K562 (cell line): ENCODE results near the gene OR2V1. TPM values are rescaled to one million over a fixed set of nuclear protein-coding genes. Genes with fewer than 3 reads are reported as not detected.

ENCODE experiments used
- BRCA1 ChIP-seq, 2 experiments: fragments of 450-650 bp in 1 of 2; sonication (generic) in 1 of 2; formaldehyde crosslinking in 1 of 2; IDR thresholded peaks; 2 replicates each; pipeline versions ENCODE4 v1.5.0 to v1.6.1; 2017 to 2020; ENCODE audit warnings: mild to moderate bottlenecking in 1 of 2, missing genetic modification reagents in 1 of 2
- CBX5 ChIP-seq: IDR thresholded peaks from 2 replicates; pipeline ENCODE4 v1.6.1; 2014; ENCODE audit warnings: low read depth, borderline replicate concordance
- CEBPB ChIP-seq: fragments of 450-650 bp; IDR thresholded peaks from 2 replicates; pipeline ENCODE4 v1.6.1; 2016; ENCODE audit warnings: missing genetic modification characterization, missing compliant biosample characterization
- ERF ChIP-seq: fragments of 450-650 bp; formaldehyde crosslinking; IDR thresholded peaks from 2 replicates; pipeline ENCODE4 v1.4.0; 2020; ENCODE audit warnings: mild to moderate bottlenecking, mixed read lengths
- GTF2A2 ChIP-seq: IDR thresholded peaks from 2 replicates; pipeline ENCODE4 v1.6.1; 2016; ENCODE audit warnings: mild to moderate bottlenecking, missing genetic modification characterization, missing compliant biosample characterization
- KDM1A ChIP-seq, 2 experiments: fragments of 450-650 bp; IDR thresholded peaks; 2 replicates each; pipeline ENCODE4 v1.6.1; 2016; ENCODE audit warnings: mild to moderate bottlenecking in 2 of 2
- KHSRP ChIP-seq: fragments of 450-650 bp; IDR thresholded peaks from 2 replicates; pipeline ENCODE4 v1.6.1; 2017
- KLF16 ChIP-seq: IDR thresholded peaks from 2 replicates; pipeline ENCODE4 v1.6.1; 2016; ENCODE audit warnings: antibody characterized with exemption
- MCM7 ChIP-seq, 2 experiments: fragments of 450-650 bp; IDR thresholded peaks; 2 replicates each; pipeline ENCODE4 v1.6.1; 2016 to 2018
- SOX6 ChIP-seq: fragments of 450-650 bp; IDR thresholded peaks from 2 replicates; pipeline ENCODE4 v1.6.1; 2014; ENCODE audit warnings: mild to moderate bottlenecking
- SUPT5H ChIP-seq: fragments of 450-650 bp; IDR thresholded peaks from 2 replicates; pipeline ENCODE4 v1.6.1; 2016
- polyA plus RNA-seq, 8 experiments: library from polyadenylated mRNA; depleted of rRNA in 4 of 8; stranded (reverse) in 5 of 8; unstranded in 3 of 8; fragments of >200 nt; fragmentation: Nextera tagmentation in 2 of 8; fragmentation: Illumina TruSeq in 1 of 8; extraction: Ambion mirVana in 2 of 8; extraction: Trizol in 1 of 8; gene quantifications; 2 replicates each; pipeline versions ENCODE4 v1.2.1 to v1.2.3, GENCODE V29; 2011 to 2014; ENCODE audit warnings: inconsistent platforms in 1 of 8, missing spikeins in 1 of 8
- total RNA-seq, 7 experiments: library from RNA; depleted of rRNA in 6 of 7; stranded (reverse); fragments of >200 nt in 6 of 7; fragmentation: Illumina TruSeq in 2 of 7; extraction: Trizol in 2 of 7; gene quantifications; 2 replicates each; pipeline versions ENCODE4 v1.2.1 to v1.2.3, GENCODE V29; 2011 to 2021; ENCODE audit warnings: low replicate concordance in 1 of 7
- TF ChIP-seq, protein P1 (sequence below): sonication (generic); formaldehyde crosslinking; IDR thresholded peaks from 2 replicates; pipeline ENCODE4 v1.4.0; 2020; ENCODE audit warnings: mild to moderate bottlenecking, missing genetic modification reagents
- TF ChIP-seq, protein P2 (sequence below), 2 experiments: fragments of 450-650 bp; IDR thresholded peaks; 2 replicates each; pipeline ENCODE4 v1.6.1; 2018; ENCODE audit warnings: mild to moderate bottlenecking in 2 of 2, low read depth in 1 of 2; ENCODE audit not compliant: partially characterized antibody in 2 of 2
- TF ChIP-seq, protein P3 (sequence below), 2 experiments: fragments of 150-350 bp in 1 of 2; IDR thresholded peaks; 2 replicates each; pipeline ENCODE4 v1.6.1; 2012 to 2016; ENCODE audit warnings: low read depth in 2 of 2, low read length in 2 of 2, mild to moderate bottlenecking in 1 of 2, moderate library complexity in 1 of 2
- TF ChIP-seq, protein P4 (sequence below): fragments of 250-450 bp; sonication (Bioruptor Pico); IDR thresholded peaks from 2 replicates; pipeline ENCODE4 v1.9.0; 2021; ENCODE audit warnings: mild to moderate bottlenecking, inconsistent platforms
- TF ChIP-seq, protein P5 (sequence below), 2 experiments: fragments of 450-650 bp in 1 of 2; sonication (generic) in 1 of 2; formaldehyde crosslinking; conservative IDR thresholded peaks; 2 replicates each; pipeline versions ENCODE4 v1.4.0 to v1.8.1; 2020 to 2022; ENCODE audit warnings: mild to moderate bottlenecking in 1 of 2, missing genetic modification reagents in 1 of 2

Gene OR2V1
- total and polyA plus RNA-seq, 9 of the 15 experiments (the other 6 are each of a cell fraction or from before 2014, with no cell fraction given): 0.04 to 0.28 (median 0.15) TPM; not detected in 5

DNA sequence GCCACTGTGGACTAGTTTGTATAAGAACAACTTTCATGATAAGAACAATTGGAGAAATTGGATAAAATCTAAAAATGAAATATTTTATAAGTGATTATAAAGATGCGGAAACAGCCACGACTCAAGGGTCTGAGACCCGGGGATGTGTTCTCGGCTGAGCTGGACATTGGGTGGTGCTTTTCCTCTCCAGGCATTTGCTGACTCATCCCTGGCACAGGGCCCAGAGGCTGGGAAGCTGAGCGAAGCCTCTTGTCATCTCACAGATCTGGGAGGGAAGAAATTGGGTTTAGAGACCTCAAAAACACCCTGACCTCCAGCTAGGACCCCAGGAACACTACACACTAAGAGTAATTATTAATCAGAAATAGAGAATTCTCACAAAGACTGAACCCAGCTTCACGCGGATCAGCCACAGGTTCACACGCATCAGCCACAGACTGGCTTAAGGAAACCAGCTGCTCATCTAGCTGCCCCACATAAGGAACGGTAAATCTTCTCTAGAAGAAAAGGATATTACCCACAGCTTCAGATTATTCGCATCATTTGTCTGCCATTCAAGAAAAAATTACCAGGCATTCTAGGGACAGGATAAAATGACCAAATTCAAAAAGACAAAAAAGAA is 2.8 kb upstream of the OR2V1 start (continued):
- no peak for TF ChIP-seq ERF (CRISPR knock-in tag)
- no peak for TF ChIP-seq SUPT5H
- peak; percentile 83; the same call in 1 of the 2 replicates for TF ChIP-seq CBX5
- TF ChIP-seq KHSRP: no peak
- no peak for TF ChIP-seq KLF16
- 0 out of 2 replicates have a peak, but pooled peaks have one; percentile 9 for TF ChIP-seq SOX6
- TF ChIP-seq, protein P1, sequence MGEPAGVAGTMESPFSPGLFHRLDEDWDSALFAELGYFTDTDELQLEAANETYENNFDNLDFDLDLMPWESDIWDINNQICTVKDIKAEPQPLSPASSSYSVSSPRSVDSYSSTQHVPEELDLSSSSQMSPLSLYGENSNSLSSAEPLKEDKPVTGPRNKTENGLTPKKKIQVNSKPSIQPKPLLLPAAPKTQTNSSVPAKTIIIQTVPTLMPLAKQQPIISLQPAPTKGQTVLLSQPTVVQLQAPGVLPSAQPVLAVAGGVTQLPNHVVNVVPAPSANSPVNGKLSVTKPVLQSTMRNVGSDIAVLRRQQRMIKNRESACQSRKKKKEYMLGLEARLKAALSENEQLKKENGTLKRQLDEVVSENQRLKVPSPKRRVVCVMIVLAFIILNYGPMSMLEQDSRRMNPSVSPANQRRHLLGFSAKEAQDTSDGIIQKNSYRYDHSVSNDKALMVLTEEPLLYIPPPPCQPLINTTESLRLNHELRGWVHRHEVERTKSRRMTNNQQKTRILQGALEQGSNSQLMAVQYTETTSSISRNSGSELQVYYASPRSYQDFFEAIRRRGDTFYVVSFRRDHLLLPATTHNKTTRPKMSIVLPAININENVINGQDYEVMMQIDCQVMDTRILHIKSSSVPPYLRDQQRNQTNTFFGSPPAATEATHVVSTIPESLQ (CRISPR knock-in tag): no peak
- TF ChIP-seq, protein P2, sequence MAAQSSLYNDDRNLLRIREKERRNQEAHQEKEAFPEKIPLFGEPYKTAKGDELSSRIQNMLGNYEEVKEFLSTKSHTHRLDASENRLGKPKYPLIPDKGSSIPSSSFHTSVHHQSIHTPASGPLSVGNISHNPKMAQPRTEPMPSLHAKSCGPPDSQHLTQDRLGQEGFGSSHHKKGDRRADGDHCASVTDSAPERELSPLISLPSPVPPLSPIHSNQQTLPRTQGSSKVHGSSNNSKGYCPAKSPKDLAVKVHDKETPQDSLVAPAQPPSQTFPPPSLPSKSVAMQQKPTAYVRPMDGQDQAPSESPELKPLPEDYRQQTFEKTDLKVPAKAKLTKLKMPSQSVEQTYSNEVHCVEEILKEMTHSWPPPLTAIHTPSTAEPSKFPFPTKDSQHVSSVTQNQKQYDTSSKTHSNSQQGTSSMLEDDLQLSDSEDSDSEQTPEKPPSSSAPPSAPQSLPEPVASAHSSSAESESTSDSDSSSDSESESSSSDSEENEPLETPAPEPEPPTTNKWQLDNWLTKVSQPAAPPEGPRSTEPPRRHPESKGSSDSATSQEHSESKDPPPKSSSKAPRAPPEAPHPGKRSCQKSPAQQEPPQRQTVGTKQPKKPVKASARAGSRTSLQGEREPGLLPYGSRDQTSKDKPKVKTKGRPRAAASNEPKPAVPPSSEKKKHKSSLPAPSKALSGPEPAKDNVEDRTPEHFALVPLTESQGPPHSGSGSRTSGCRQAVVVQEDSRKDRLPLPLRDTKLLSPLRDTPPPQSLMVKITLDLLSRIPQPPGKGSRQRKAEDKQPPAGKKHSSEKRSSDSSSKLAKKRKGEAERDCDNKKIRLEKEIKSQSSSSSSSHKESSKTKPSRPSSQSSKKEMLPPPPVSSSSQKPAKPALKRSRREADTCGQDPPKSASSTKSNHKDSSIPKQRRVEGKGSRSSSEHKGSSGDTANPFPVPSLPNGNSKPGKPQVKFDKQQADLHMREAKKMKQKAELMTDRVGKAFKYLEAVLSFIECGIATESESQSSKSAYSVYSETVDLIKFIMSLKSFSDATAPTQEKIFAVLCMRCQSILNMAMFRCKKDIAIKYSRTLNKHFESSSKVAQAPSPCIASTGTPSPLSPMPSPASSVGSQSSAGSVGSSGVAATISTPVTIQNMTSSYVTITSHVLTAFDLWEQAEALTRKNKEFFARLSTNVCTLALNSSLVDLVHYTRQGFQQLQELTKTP (IDR thresholded peaks at IDR 0.05; ENCODE audit: low read depth in 1 of 2, partially characterized antibody in 2 of 2): no peak
- TF ChIP-seq, protein P3, sequence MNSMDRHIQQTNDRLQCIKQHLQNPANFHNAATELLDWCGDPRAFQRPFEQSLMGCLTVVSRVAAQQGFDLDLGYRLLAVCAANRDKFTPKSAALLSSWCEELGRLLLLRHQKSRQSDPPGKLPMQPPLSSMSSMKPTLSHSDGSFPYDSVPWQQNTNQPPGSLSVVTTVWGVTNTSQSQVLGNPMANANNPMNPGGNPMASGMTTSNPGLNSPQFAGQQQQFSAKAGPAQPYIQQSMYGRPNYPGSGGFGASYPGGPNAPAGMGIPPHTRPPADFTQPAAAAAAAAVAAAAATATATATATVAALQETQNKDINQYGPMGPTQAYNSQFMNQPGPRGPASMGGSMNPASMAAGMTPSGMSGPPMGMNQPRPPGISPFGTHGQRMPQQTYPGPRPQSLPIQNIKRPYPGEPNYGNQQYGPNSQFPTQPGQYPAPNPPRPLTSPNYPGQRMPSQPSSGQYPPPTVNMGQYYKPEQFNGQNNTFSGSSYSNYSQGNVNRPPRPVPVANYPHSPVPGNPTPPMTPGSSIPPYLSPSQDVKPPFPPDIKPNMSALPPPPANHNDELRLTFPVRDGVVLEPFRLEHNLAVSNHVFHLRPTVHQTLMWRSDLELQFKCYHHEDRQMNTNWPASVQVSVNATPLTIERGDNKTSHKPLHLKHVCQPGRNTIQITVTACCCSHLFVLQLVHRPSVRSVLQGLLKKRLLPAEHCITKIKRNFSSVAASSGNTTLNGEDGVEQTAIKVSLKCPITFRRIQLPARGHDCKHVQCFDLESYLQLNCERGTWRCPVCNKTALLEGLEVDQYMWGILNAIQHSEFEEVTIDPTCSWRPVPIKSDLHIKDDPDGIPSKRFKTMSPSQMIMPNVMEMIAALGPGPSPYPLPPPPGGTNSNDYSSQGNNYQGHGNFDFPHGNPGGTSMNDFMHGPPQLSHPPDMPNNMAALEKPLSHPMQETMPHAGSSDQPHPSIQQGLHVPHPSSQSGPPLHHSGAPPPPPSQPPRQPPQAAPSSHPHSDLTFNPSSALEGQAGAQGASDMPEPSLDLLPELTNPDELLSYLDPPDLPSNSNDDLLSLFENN (IDR thresholded peaks at IDR 0.05; ENCODE audit: low read depth in 2 of 2, low read length in 2 of 2): no peak
- no peak for TF ChIP-seq CEBPB (tag)
- TF ChIP-seq MCM7 (IDR thresholded peaks at IDR 0.05): no peak
- TF ChIP-seq BRCA1 (IDR thresholded peaks at IDR 0.05): no peak
- no peak for TF ChIP-seq BRCA1 (CRISPR knock-in tag; IDR thresholded peaks at IDR 0.05)
- TF ChIP-seq, protein P4, sequence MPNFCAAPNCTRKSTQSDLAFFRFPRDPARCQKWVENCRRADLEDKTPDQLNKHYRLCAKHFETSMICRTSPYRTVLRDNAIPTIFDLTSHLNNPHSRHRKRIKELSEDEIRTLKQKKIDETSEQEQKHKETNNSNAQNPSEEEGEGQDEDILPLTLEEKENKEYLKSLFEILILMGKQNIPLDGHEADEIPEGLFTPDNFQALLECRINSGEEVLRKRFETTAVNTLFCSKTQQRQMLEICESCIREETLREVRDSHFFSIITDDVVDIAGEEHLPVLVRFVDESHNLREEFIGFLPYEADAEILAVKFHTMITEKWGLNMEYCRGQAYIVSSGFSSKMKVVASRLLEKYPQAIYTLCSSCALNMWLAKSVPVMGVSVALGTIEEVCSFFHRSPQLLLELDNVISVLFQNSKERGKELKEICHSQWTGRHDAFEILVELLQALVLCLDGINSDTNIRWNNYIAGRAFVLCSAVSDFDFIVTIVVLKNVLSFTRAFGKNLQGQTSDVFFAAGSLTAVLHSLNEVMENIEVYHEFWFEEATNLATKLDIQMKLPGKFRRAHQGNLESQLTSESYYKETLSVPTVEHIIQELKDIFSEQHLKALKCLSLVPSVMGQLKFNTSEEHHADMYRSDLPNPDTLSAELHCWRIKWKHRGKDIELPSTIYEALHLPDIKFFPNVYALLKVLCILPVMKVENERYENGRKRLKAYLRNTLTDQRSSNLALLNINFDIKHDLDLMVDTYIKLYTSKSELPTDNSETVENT (CRISPR knock-in tag): no peak
- TF ChIP-seq, protein P5, sequence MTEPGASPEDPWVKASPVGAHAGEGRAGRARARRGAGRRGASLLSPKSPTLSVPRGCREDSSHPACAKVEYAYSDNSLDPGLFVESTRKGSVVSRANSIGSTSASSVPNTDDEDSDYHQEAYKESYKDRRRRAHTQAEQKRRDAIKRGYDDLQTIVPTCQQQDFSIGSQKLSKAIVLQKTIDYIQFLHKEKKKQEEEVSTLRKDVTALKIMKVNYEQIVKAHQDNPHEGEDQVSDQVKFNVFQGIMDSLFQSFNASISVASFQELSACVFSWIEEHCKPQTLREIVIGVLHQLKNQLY (CRISPR knock-in tag; conservative IDR thresholded peaks at IDR 0.05): no peak
- no peak for TF ChIP-seq GTF2A2 (tag)
- peak in 1 of 2 experiments; percentile 18; a peak in 2 of 4 replicates for TF ChIP-seq KDM1A (IDR thresholded peaks at IDR 0.05)
